Measurements from ENCODE around the gene MSLN. TPM values are rescaled to one million over a fixed set of nuclear protein-coding genes. Genes with fewer than 3 reads are reported as not detected.
A peak's percentile ranks its signal among the peaks of the same experiment; 100 is the strongest.

Gene MSLN
- total and polyA plus RNA-seq, 2 experiments from 2014 or later = not detected

DNA sequence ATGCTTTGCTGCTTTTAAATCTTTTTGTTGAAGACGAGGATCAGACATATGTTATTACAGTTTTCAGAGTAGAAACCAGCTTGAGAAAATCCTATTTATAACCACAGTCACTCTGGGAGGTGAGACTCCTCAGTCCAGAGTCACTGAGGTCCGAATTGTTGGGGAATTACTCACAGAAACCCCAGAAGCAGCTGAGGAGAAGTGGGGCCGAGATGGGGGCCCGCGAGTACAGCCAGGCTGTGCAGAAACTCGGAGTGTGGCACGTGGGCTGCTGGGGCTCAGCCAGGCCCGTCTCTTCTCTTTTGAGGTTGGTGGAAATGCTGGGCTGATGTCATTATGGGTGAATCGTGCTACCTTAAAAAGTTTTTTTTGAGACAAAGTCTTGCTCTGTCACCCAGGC, 54.4 kb downstream of the MSLN start:
- Histone ChIP-seq H3K4me1 (ENCODE audit: insufficient read depth) (peaks cover 22% of the 10 kb centered on the region), H2AFZ (no peak overlapping the region), H3K9me3 (ENCODE audit: low read depth) (no peaks in the 10 kb centered on the region), H3K9ac (peak overlapping the region; percentile 6; the same call in 1 of the 2 replicates), H3K4me3 (no peak overlapping the region), H3K9me2 (ENCODE audit: insufficient read depth) (no peaks in the 10 kb centered on the region), H3K36me3 (ENCODE audit: low read depth) (no peaks in the 10 kb centered on the region), H4K20me1 (ENCODE audit: insufficient read depth) (no peaks in the 10 kb centered on the region), H3K79me2 (ENCODE audit: insufficient read depth) (peaks cover 1% of the 10 kb centered on the region; the same call in 1 of the 2 replicates), H3F3A (ENCODE audit: insufficient read depth) (0 out of 2 replicates have a peak, but pooled peaks cover 5% of the 10 kb centered on the region), H3K27me3 (replicated peaks; ENCODE audit: insufficient read depth) (peaks cover 17% of the 10 kb centered on the region; the same call in 1 of the 2 replicates), H3K4me2 (ENCODE audit: unreplicated experiment) (peak overlapping the region; percentile 24), H3K27ac (0 out of 2 replicates have a peak overlapping the region, but pooled peaks have one; percentile 38)
- in situ Hi-C loops (cut with MboI) = loop anchor here (25.0 kb wide), 1 partner anchor 247 kb away; the partner anchor contains the start of gene SSTR5
- WGBS, 2 experiments (ENCODE audit: low coverage in 1 of 2, low lambda C conversion rate in 2 of 2, missing lambda C conversion rate in 2 of 2) = 18 to 30% methylated on average over 9 of the region's 9 CpGs
- no peak for TF ChIP-seq EZH2 (IDR thresholded peaks at IDR 0.05; ENCODE audit: insufficient read depth, poor library complexity, severe bottlenecking)
- TF ChIP-seq EZH2phosphoT487 (IDR thresholded peaks at IDR 0.05; ENCODE audit: insufficient read depth, low read depth) = no peak
- DNase-seq = peak; percentile 76

GRCh38 chr16:815861-816260, 55.3 kb downstream of the MSLN start:
- H3K9ac ChIP-seq = no peak overlapping the region
- no peaks in the 10 kb centered on the region for H3K9me2 ChIP-seq (ENCODE audit: insufficient read depth)
- no peak overlapping the region for H3K4me3 ChIP-seq
- WGBS, 2 experiments (ENCODE audit: low coverage in 1 of 2, low lambda C conversion rate in 2 of 2, missing lambda C conversion rate in 2 of 2) = 91 to 93% methylated on average over 14 to 15 of the region's 15 CpGs
- DNase-seq = no peak
- no peaks in the 10 kb centered on the region for H4K20me1 ChIP-seq (ENCODE audit: insufficient read depth)
- 0 out of 2 replicates have a peak, but pooled peaks cover 5% of the 10 kb centered on the region for H3F3A ChIP-seq (ENCODE audit: insufficient read depth)
- no peak for TF ChIP-seq EZH2phosphoT487 (IDR thresholded peaks at IDR 0.05; ENCODE audit: insufficient read depth, low read depth)
- TF ChIP-seq EZH2 (IDR thresholded peaks at IDR 0.05; ENCODE audit: insufficient read depth, poor library complexity, severe bottlenecking) = no peak
- no peaks in the 10 kb centered on the region for H3K36me3 ChIP-seq (ENCODE audit: low read depth)
- H3K27me3 ChIP-seq (replicated peaks; ENCODE audit: insufficient read depth) = peaks cover 17% of the 10 kb centered on the region; the same call in 1 of the 2 replicates
- H3K27ac ChIP-seq = no peak overlapping the region
- peaks cover 22% of the 10 kb centered on the region for H3K4me1 ChIP-seq (ENCODE audit: insufficient read depth)
- no peak overlapping the region for H3K4me2 ChIP-seq (ENCODE audit: unreplicated experiment)
- no peaks in the 10 kb centered on the region for H3K79me2 ChIP-seq (ENCODE audit: insufficient read depth)
- in situ Hi-C loops (cut with MboI) = loop anchor here (25.0 kb wide), 1 partner anchor 246 kb away; the partner anchor contains the start of gene SSTR5
- H3K9me3 ChIP-seq (ENCODE audit: low read depth) = no peaks in the 10 kb centered on the region
- H2AFZ ChIP-seq = no peak overlapping the region

DNA sequence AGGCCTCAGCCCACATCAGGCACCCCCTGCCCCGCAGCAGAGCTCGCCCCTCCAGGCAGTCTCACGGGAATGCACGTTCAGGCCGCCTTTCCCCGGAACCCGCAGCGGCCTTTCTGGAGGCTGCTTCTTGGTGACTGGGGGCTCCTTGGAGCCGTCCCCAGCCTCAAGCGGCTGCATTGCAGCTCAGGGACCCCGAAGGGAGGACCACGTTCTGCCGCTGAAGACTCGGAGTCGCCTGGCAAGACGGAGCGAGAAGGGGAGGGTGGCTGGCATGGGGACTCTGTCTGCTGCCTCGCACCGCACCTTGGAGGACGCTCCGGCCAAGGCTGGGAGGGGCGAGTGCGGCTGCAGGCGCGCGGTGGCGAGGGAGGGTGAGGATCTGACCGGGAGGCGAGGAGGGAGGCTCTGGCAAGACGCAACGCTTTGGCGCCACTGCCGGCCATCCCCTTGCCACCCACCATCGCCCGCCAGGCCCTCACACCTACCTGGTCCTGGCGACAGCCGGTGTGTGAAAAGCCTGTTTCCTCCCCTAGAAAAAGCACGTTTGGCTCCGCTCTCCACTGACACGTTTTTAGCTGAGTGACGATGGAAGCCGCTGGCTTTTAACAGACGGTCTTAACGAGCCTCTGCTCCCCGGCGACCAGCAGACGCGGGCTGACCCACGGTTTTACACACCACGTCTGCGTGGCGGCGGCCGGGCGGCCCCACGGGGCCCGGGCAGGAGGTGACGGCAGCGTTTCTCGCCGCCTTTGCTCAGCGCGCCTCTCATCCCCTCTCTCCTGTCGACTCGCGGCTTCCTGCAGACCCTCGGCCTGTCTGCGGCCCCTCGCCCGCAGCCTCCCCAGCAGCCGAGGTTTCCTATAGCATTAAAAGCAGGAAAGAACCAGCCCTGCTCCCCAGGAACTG, 56.7 kb downstream of the MSLN start:
- in situ Hi-C loops (cut with MboI) = loop anchor here (25.0 kb wide), 1 partner anchor 245 kb away; the partner anchor contains the start of gene SSTR5

DNA sequence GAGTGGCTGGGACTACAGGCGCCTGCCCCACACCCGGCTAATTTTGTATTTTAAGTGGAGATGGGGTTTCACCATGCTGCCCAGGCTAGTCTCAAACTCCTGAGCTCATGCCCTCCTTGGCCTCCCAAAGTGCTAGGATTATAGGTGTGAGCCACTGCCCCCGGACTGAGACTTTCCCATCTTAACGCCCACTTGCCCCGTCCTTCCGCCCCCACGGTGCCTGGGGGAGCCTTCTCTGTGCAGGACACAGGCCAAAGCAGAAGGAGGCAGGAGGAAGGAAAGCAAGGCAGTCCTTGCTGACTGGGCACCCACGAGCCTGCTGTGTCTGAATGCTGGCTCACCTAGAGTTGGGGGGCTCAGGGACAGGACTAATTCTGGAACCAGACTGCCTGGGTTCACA, 57.6 kb downstream of the MSLN start:
- H3K9me3 ChIP-seq (ENCODE audit: low read depth) = no peaks in the 10 kb centered on the region
- H4K20me1 ChIP-seq (ENCODE audit: insufficient read depth) = no peaks in the 10 kb centered on the region
- no peaks in the 10 kb centered on the region for H3K36me3 ChIP-seq (ENCODE audit: low read depth)
- TF ChIP-seq EZH2phosphoT487 (IDR thresholded peaks at IDR 0.05; ENCODE audit: insufficient read depth, low read depth) (no peak), EZH2 (IDR thresholded peaks at IDR 0.05; ENCODE audit: insufficient read depth, poor library complexity, severe bottlenecking) (no peak)
- WGBS, 2 experiments (ENCODE audit: low coverage in 1 of 2, low lambda C conversion rate in 2 of 2, missing lambda C conversion rate in 2 of 2) = 63 to 73% methylated on average over 8 of the region's 8 CpGs
- no peak overlapping the region for H2AFZ ChIP-seq
- H3K79me2 ChIP-seq (ENCODE audit: insufficient read depth) = no peaks in the 10 kb centered on the region
- no peak overlapping the region for H3K27ac ChIP-seq
- H3K27me3 ChIP-seq (replicated peaks; ENCODE audit: insufficient read depth) = peaks cover 17% of the 10 kb centered on the region; the same call in 1 of the 2 replicates
- H3K9me2 ChIP-seq (ENCODE audit: insufficient read depth) = no peaks in the 10 kb centered on the region
- DNase-seq = no peak
- H3K4me3 ChIP-seq = no peak overlapping the region
- in situ Hi-C loops (cut with MboI) = loop anchor here (25.0 kb wide), 1 partner anchor 244 kb away; the partner anchor contains the start of gene SSTR5
- H3K4me2 ChIP-seq (ENCODE audit: unreplicated experiment) = no peak overlapping the region
- H3K9ac ChIP-seq = no peak overlapping the region
- 0 out of 2 replicates have a peak, but pooled peaks cover 5% of the 10 kb centered on the region for H3F3A ChIP-seq (ENCODE audit: insufficient read depth)
- peaks cover 22% of the 10 kb centered on the region for H3K4me1 ChIP-seq (ENCODE audit: insufficient read depth)

More for the DNA sequence above, 56.7 kb downstream of the MSLN start:
- 28 to 29% methylated on average over 62 to 65 of the region's 71 CpGs for WGBS, 2 experiments (ENCODE audit: low coverage in 1 of 2, low lambda C conversion rate in 2 of 2, missing lambda C conversion rate in 2 of 2)
- Histone ChIP-seq H3K4me3 (no peak overlapping the region), H3K9me2 (ENCODE audit: insufficient read depth) (no peaks in the 10 kb centered on the region), H4K20me1 (ENCODE audit: insufficient read depth) (no peaks in the 10 kb centered on the region), H3K4me2 (ENCODE audit: unreplicated experiment) (no peak overlapping the region), H3K9me3 (ENCODE audit: low read depth) (no peaks in the 10 kb centered on the region), H3K27ac (no peak overlapping the region), H3K27me3 (replicated peaks; ENCODE audit: insufficient read depth) (peaks cover 17% of the 10 kb centered on the region; the same call in 1 of the 2 replicates), H3K9ac (no peak overlapping the region), H2AFZ (no peak overlapping the region), H3K79me2 (ENCODE audit: insufficient read depth) (no peaks in the 10 kb centered on the region), H3K4me1 (ENCODE audit: insufficient read depth) (peaks cover 22% of the 10 kb centered on the region), H3F3A (ENCODE audit: insufficient read depth) (0 out of 2 replicates have a peak, but pooled peaks cover 5% of the 10 kb centered on the region), H3K36me3 (ENCODE audit: low read depth) (no peaks in the 10 kb centered on the region)
- DNase-seq = peak; percentile 28
- TF ChIP-seq EZH2phosphoT487 (IDR thresholded peaks at IDR 0.05; ENCODE audit: insufficient read depth, low read depth) (no peak), EZH2 (IDR thresholded peaks at IDR 0.05; ENCODE audit: insufficient read depth, poor library complexity, severe bottlenecking) (peak; percentile 47)

MicroRNA genes within 50 kb of the gene (microRNA counts, 767-probe panel; counts per million panel counts)
- microRNA hsa-miR-662 = 447 counts per million, percentile 86 among the panel's probes with 10 or more counts

Small RNAs within 50 kb of the gene (microRNA-seq; reads per million reads assigned to microRNA genes)
- not detected for gene MIR662 (ENCODE audit: borderline number of aligned reads)

Small RNAs within 50 kb of the gene (small RNA-seq; reads per million reads assigned to genes)
- not detected for gene MIR662 (ENCODE audit: low read depth, low replicate concordance)

Other genes with a start within 250 kb of the MSLN start
- gene CAPN15, start 233.0 kb upstream of the MSLN start, total RNA-seq (2014; rRNA removed; shearing (Covaris generic)) = 68.0 and 69.4 TPM in 2 replicates
- gene CAPN15, start 233.0 kb upstream of the MSLN start, polyA plus RNA-seq (2016; fragmentation: Nextera tagmentation; extraction: Ambion mirVana) = 5.4 and 5.7 TPM in 2 replicates
- gene PRR35, start 200.3 kb upstream of the MSLN start, total RNA-seq (2014; rRNA removed; shearing (Covaris generic)) = not detected in 2 replicates
- gene PRR35, start 200.3 kb upstream of the MSLN start, polyA plus RNA-seq (2016; fragmentation: Nextera tagmentation; extraction: Ambion mirVana) = not detected in 2 replicates
- gene NHLRC4, start 193.7 kb upstream of the MSLN start, total RNA-seq (2014; rRNA removed; shearing (Covaris generic)) = 0.11 and 0.13 TPM in 2 replicates
- gene NHLRC4, start 193.7 kb upstream of the MSLN start, polyA plus RNA-seq (2016; fragmentation: Nextera tagmentation; extraction: Ambion mirVana) = 0.20 TPM in 1 of 2 replicates, not detected in the other
- 35.0 and 43.5 TPM in 2 replicates for gene PIGQ, start 190.8 kb upstream of the MSLN start, total RNA-seq (2014; rRNA removed; shearing (Covaris generic))
- gene PIGQ, start 190.8 kb upstream of the MSLN start, polyA plus RNA-seq (2016; fragmentation: Nextera tagmentation; extraction: Ambion mirVana) = 31.6 and 33.9 TPM in 2 replicates
- 18.8 and 28.3 TPM in 2 replicates for gene RAB40C, start 170.7 kb upstream of the MSLN start, total RNA-seq (2014; rRNA removed; shearing (Covaris generic))
- gene RAB40C, start 170.7 kb upstream of the MSLN start, polyA plus RNA-seq (2016; fragmentation: Nextera tagmentation; extraction: Ambion mirVana) = 9.5 TPM in 2 replicates
- not detected in 2 replicates for gene WFIKKN1, start 129.7 kb upstream of the MSLN start, total RNA-seq (2014; rRNA removed; shearing (Covaris generic))
- gene WFIKKN1, start 129.7 kb upstream of the MSLN start, polyA plus RNA-seq (2016; fragmentation: Nextera tagmentation; extraction: Ambion mirVana) = not detected in 2 replicates
- gene METTL26, start 124.4 kb upstream of the MSLN start, total RNA-seq (2014; rRNA removed; shearing (Covaris generic)) = 150 and 218 TPM in 2 replicates
- gene METTL26, start 124.4 kb upstream of the MSLN start, polyA plus RNA-seq (2016; fragmentation: Nextera tagmentation; extraction: Ambion mirVana) = 151 and 155 TPM in 2 replicates
- gene MCRIP2, start 118.9 kb upstream of the MSLN start, total RNA-seq (2014; rRNA removed; shearing (Covaris generic)) = 29.3 and 30.4 TPM in 2 replicates
- gene MCRIP2, start 118.9 kb upstream of the MSLN start, polyA plus RNA-seq (2016; fragmentation: Nextera tagmentation; extraction: Ambion mirVana) = 22.4 and 22.6 TPM in 2 replicates
- gene WDR90, start 111.4 kb upstream of the MSLN start, total RNA-seq (2014; rRNA removed; shearing (Covaris generic)) = 16.5 and 24.7 TPM in 2 replicates
- gene WDR90, start 111.4 kb upstream of the MSLN start, polyA plus RNA-seq (2016; fragmentation: Nextera tagmentation; extraction: Ambion mirVana) = 4.7 and 8.2 TPM in 2 replicates
- 44.9 and 65.9 TPM in 2 replicates for gene RHOT2, start 92.6 kb upstream of the MSLN start, total RNA-seq (2014; rRNA removed; shearing (Covaris generic))
- 65.1 and 70.0 TPM in 2 replicates for gene RHOT2, start 92.6 kb upstream of the MSLN start, polyA plus RNA-seq (2016; fragmentation: Nextera tagmentation; extraction: Ambion mirVana)
- 0.89 and 2.1 TPM in 2 replicates for gene RHBDL1, start 85.1 kb upstream of the MSLN start, total RNA-seq (2014; rRNA removed; shearing (Covaris generic))
- 0.90 and 1.5 TPM in 2 replicates for gene RHBDL1, start 85.1 kb upstream of the MSLN start, polyA plus RNA-seq (2016; fragmentation: Nextera tagmentation; extraction: Ambion mirVana)
- gene STUB1, start 80.3 kb upstream of the MSLN start, total RNA-seq (2014; rRNA removed; shearing (Covaris generic)) = 183 and 201 TPM in 2 replicates
- 207 and 216 TPM in 2 replicates for gene STUB1, start 80.3 kb upstream of the MSLN start, polyA plus RNA-seq (2016; fragmentation: Nextera tagmentation; extraction: Ambion mirVana)
- gene JMJD8, start 76.4 kb upstream of the MSLN start, total RNA-seq (2014; rRNA removed; shearing (Covaris generic)) = 88.8 and 96.3 TPM in 2 replicates
- gene JMJD8, start 76.4 kb upstream of the MSLN start, polyA plus RNA-seq (2016; fragmentation: Nextera tagmentation; extraction: Ambion mirVana) = 87.9 and 91.6 TPM in 2 replicates
- gene WDR24, start 70.3 kb upstream of the MSLN start, total RNA-seq (2014; rRNA removed; shearing (Covaris generic)) = 1.3 and 3.4 TPM in 2 replicates
- 13.1 and 13.7 TPM in 2 replicates for gene WDR24, start 70.3 kb upstream of the MSLN start, polyA plus RNA-seq (2016; fragmentation: Nextera tagmentation; extraction: Ambion mirVana)
- 0.54 TPM in 1 of 2 replicates, not detected in the other for gene FBXL16, start 54.9 kb upstream of the MSLN start, total RNA-seq (2014; rRNA removed; shearing (Covaris generic))
- gene FBXL16, start 54.9 kb upstream of the MSLN start, polyA plus RNA-seq (2016; fragmentation: Nextera tagmentation; extraction: Ambion mirVana) = 0.16 and 0.29 TPM in 2 replicates
- gene METRN, start 45.6 kb upstream of the MSLN start, total RNA-seq (2014; rRNA removed; shearing (Covaris generic)) = 90.7 and 98.1 TPM in 2 replicates
- 21.6 and 26.0 TPM in 2 replicates for gene METRN, start 45.6 kb upstream of the MSLN start, polyA plus RNA-seq (2016; fragmentation: Nextera tagmentation; extraction: Ambion mirVana)
- 20.4 and 34.8 TPM in 2 replicates for gene ANTKMT, start 39.6 kb upstream of the MSLN start, total RNA-seq (2014; rRNA removed; shearing (Covaris generic))
- 33.3 and 33.5 TPM in 2 replicates for gene ANTKMT, start 39.6 kb upstream of the MSLN start, polyA plus RNA-seq (2016; fragmentation: Nextera tagmentation; extraction: Ambion mirVana)
- 1.0 and 9.5 TPM in 2 replicates for gene CCDC78, start 34.3 kb upstream of the MSLN start, total RNA-seq (2014; rRNA removed; shearing (Covaris generic))
- gene CCDC78, start 34.3 kb upstream of the MSLN start, polyA plus RNA-seq (2016; fragmentation: Nextera tagmentation; extraction: Ambion mirVana) = 0.78 and 1.1 TPM in 2 replicates
- gene HAGHL, start 33.6 kb upstream of the MSLN start, total RNA-seq (2014; rRNA removed; shearing (Covaris generic)) = 5.8 and 7.8 TPM in 2 replicates
- gene HAGHL, start 33.6 kb upstream of the MSLN start, polyA plus RNA-seq (2016; fragmentation: Nextera tagmentation; extraction: Ambion mirVana) = 10.8 and 64.8 TPM in 2 replicates
- 24.0 and 37.5 TPM in 2 replicates for gene CIAO3, start 19.7 kb upstream of the MSLN start, total RNA-seq (2014; rRNA removed; shearing (Covaris generic))
- gene CIAO3, start 19.7 kb upstream of the MSLN start, polyA plus RNA-seq (2016; fragmentation: Nextera tagmentation; extraction: Ambion mirVana) = 24.5 and 27.8 TPM in 2 replicates
- gene RPUSD1, start 27.6 kb downstream of the MSLN start, total RNA-seq (2014; rRNA removed; shearing (Covaris generic)) = 44.6 and 54.3 TPM in 2 replicates
- gene RPUSD1, start 27.6 kb downstream of the MSLN start, polyA plus RNA-seq (2016; fragmentation: Nextera tagmentation; extraction: Ambion mirVana) = 15.4 and 19.1 TPM in 2 replicates
- gene CHTF18, start 27.9 kb downstream of the MSLN start, total RNA-seq (2014; rRNA removed; shearing (Covaris generic)) = 9.1 and 13.1 TPM in 2 replicates
- gene CHTF18, start 27.9 kb downstream of the MSLN start, polyA plus RNA-seq (2016; fragmentation: Nextera tagmentation; extraction: Ambion mirVana) = 8.0 and 8.8 TPM in 2 replicates
- not detected in 2 replicates for gene GNG13, start 40.0 kb downstream of the MSLN start, total RNA-seq (2014; rRNA removed; shearing (Covaris generic))
- not detected in 2 replicates for gene GNG13, start 40.0 kb downstream of the MSLN start, polyA plus RNA-seq (2016; fragmentation: Nextera tagmentation; extraction: Ambion mirVana)
- 37.8 and 53.0 TPM in 2 replicates for gene LMF1, start 210.2 kb downstream of the MSLN start, total RNA-seq (2014; rRNA removed; shearing (Covaris generic))
- 23.1 and 24.6 TPM in 2 replicates for gene LMF1, start 210.2 kb downstream of the MSLN start, polyA plus RNA-seq (2016; fragmentation: Nextera tagmentation; extraction: Ambion mirVana)
- gene SOX8, start 221.0 kb downstream of the MSLN start, total RNA-seq (2014; rRNA removed; shearing (Covaris generic)) = 0.43 and 0.89 TPM in 2 replicates
- 0.08 and 0.15 TPM in 2 replicates for gene SOX8, start 221.0 kb downstream of the MSLN start, polyA plus RNA-seq (2016; fragmentation: Nextera tagmentation; extraction: Ambion mirVana)